NCI-H2196 (cell line): ENCODE measurements around the gene RABGEF1.
"Not testable (repeated sequence)": the region's sequence is repeated elsewhere in the genome, so short reads cannot be mapped to it uniquely, and the experiment has no call there.

Source experiments
- DNase-seq: peaks from one replicate; lab custom pipeline; 2025; ENCODE audit not compliant: unreplicated experiment; lab: John Stamatoyannopoulos, UW

The RABGEF1 gene

DNA sequence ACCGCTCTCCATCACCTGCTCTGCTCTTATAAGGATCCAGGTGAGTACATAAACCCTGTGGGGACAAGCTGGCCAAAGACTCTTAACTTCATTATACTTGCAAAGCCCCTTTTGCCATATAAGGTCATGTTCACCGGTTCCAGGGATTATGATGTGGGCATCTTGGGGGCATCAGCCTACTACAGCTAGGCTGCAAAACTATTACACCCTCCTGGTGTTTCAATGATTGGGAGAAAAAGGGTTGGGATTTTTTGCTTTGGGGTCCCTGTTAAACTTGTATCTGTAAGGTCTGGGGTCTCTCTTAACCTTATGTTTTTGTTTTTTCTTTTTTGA, 107.0 kb downstream of the RABGEF1 start:
- DNase-seq: not testable (repeated sequence)

GRCh38 chr7:66847879-66848790, 107.6 kb downstream of the RABGEF1 start:
- peak; percentile 21 for DNase-seq

- DNase-seq: no peak
Measured at GRCh38 chr7:66859339-66859738, 118.8 kb downstream of the RABGEF1 start.

DNA sequence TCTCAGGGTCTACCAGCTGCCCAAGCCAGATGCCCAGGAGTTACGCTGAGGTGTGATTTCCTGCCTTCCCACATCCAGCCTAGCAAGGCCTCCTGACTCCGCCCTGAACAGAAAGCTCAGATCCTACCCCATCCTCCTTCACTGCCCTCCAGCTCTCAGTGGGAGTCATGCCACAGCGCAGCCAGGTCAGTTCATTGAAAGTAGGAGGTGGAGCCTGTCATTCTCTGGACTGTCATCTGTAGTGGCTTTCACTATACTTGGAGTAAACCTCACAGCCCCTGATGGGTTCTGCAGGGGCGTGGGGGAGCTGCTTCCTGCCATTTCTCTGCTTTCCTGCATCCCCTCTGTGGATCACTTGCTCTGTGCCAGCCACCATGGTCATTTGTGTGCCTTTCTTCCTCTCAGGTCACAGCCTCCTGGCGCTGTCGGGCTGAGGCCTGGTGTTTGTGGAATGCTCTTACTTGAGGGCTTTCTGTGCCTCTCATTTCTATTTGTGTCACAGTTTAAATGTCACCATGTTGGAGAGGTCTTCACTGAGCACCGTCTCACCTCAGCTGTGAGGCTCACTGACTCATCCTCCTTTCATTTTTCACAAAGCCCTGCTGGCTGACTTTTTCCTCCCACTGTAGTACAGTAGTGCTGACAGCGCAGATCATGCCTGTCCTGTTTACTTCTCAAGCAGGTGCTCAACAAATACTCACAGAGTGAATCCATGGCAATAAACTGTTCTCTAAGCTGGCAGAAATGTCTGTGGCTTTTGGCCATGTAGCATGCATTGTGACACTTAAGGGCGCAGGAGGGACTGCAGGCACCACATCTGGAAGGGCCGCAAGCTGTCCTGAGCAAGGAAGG, 119.5 kb downstream of the RABGEF1 start:
- peak; percentile 67 for DNase-seq

DNA sequence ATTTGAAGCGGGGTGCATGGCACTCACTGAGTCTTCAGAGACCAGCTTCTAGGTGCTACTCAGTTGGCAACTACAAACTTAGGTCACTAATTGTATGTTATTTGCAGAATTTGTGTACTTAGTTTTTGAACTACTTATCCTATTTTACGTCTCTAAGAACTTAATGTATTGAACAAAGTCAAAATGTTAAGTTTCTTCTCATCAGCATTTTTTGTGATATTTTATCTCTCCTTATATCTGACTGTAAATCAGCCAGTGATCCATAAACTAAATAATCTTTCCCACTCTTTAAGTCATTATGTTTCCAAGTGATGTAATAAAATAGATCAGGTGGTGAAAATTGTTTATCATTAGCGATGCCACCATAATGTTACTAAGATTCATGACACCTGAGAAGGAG, 120.2 kb downstream of the RABGEF1 start:
- no peak for DNase-seq
